Parathyroid adenoma (tissue), 2 donors: ENCODE results near the gene ADARB2.

Experiments
- H2AFZ ChIP-seq: fragments of 300-600 bp; sonication (generic); one replicate; pipeline ENCODE4 v1.7.0; 2017; ENCODE audit warnings: antibody characterized with exemption, mild to moderate bottlenecking
- H3K27ac ChIP-seq: fragments of 300-600 bp; sonication (generic); one replicate; pipeline ENCODE4 v1.7.0; 2017
- H3K27me3 ChIP-seq: fragments of 300-600 bp; sonication (generic); one replicate; pipeline ENCODE4 v1.7.0; 2017; ENCODE audit warnings: low read length; ENCODE audit not compliant: control insufficient read depth, insufficient read depth
- H3K36me3 ChIP-seq: fragments of 300-600 bp; sonication (generic); one replicate; pipeline ENCODE4 v1.7.0; 2017; ENCODE audit warnings: low read length; ENCODE audit not compliant: control insufficient read depth, insufficient read depth
- H3K4me1 ChIP-seq: fragments of 300-600 bp; sonication (generic); one replicate; pipeline ENCODE4 v1.7.0; 2017; ENCODE audit warnings: control low read depth
- H3K4me2 ChIP-seq: fragments of 300-600 bp; sonication (generic); one replicate; pipeline ENCODE4 v1.7.0; 2017; ENCODE audit warnings: low read length
- H3K4me3 ChIP-seq: fragments of 300-600 bp; sonication (generic); one replicate; pipeline ENCODE4 v1.7.0; 2017; ENCODE audit warnings: low read depth, low read length
- H3K79me2 ChIP-seq: fragments of 300-600 bp; sonication (generic); one replicate; pipeline ENCODE4 v1.7.0; 2017; ENCODE audit warnings: control low read depth
- H3K9ac ChIP-seq: fragments of 300-600 bp; sonication (generic); one replicate; pipeline ENCODE4 v1.7.0; 2017; ENCODE audit warnings: mild to moderate bottlenecking
- H3K9me3 ChIP-seq: fragments of 300-600 bp; sonication (generic); one replicate; pipeline ENCODE4 v1.7.0; 2017; ENCODE audit warnings: low read length; ENCODE audit not compliant: control insufficient read depth
- CTCF ChIP-seq: fragments of 300-600 bp; sonication (generic); IDR thresholded peaks from one replicate; pipeline ENCODE4 v1.7.0; 2017; ENCODE audit warnings: antibody characterized with exemption, mild to moderate bottlenecking
- donor health status: primary hyperparathyroidism.

Gene ADARB2

GRCh38 chr10:1377740-1378397 is 359.5 kb downstream of the ADARB2 start:
- Histone ChIP-seq H3K9me3 (no peaks in the 10 kb centered on the region), H3K4me1 (peaks cover 18% of the 10 kb centered on the region), H2AFZ (peak overlapping the region; percentile 29), H3K79me2 (no peaks in the 10 kb centered on the region), H3K9ac (no peak overlapping the region), H3K27me3 (no peaks in the 10 kb centered on the region), H3K36me3 (no peaks in the 10 kb centered on the region), H3K27ac (no peak overlapping the region), H3K4me3 (no peak overlapping the region), H3K4me2 (no peak overlapping the region)
- no peak for TF ChIP-seq CTCF

GRCh38 chr10:1377231-1377630 is 360.1 kb downstream of the ADARB2 start:
- Histone ChIP-seq H3K79me2 (no peaks in the 10 kb centered on the region), H3K4me3 (no peak overlapping the region), H3K27ac (no peak overlapping the region), H3K27me3 (no peaks in the 10 kb centered on the region), H3K4me1 (peaks cover 18% of the 10 kb centered on the region), H3K9me3 (no peaks in the 10 kb centered on the region), H3K9ac (no peak overlapping the region), H3K36me3 (no peaks in the 10 kb centered on the region), H2AFZ (no peak overlapping the region), H3K4me2 (no peak overlapping the region)
- no peak for TF ChIP-seq CTCF

- Histone ChIP-seq H3K36me3 (no peaks in the 10 kb centered on the region), H3K9ac (no peak overlapping the region), H2AFZ (no peak overlapping the region), H3K4me2 (no peak overlapping the region), H3K9me3 (no peaks in the 10 kb centered on the region), H3K4me1 (peaks cover 18% of the 10 kb centered on the region), H3K4me3 (no peak overlapping the region), H3K79me2 (no peaks in the 10 kb centered on the region), H3K27me3 (no peaks in the 10 kb centered on the region), H3K27ac (no peak overlapping the region)
- TF ChIP-seq CTCF: no peak
Observed at GRCh38 chr10:1376384-1376945, 360.9 kb downstream of the ADARB2 start.

- H3K4me2 ChIP-seq: no peak overlapping the region
- no peaks in the 10 kb centered on the region for H3K36me3 ChIP-seq
- H3K4me1 ChIP-seq: peaks cover 18% of the 10 kb centered on the region
- H3K27me3 ChIP-seq: no peaks in the 10 kb centered on the region
- no peaks in the 10 kb centered on the region for H3K79me2 ChIP-seq
- TF ChIP-seq CTCF: no peak
- H3K4me3 ChIP-seq: no peak overlapping the region
- H3K27ac ChIP-seq: no peak overlapping the region
- H2AFZ ChIP-seq: peak overlapping the region; percentile 45
- H3K9ac ChIP-seq: no peak overlapping the region
- no peaks in the 10 kb centered on the region for H3K9me3 ChIP-seq
Observed at GRCh38 chr10:1375346-1376170, 361.8 kb downstream of the ADARB2 start.
